Panc1 (cell line): ENCODE measurements around the gene TFEC. TPM values are rescaled to one million over a fixed set of nuclear protein-coding genes. Genes with fewer than 3 reads are reported as not detected.
"Not testable (repeated sequence)": the region's sequence is repeated elsewhere in the genome, so short reads cannot be mapped to it uniquely, and the experiment has no call there.

Experiments used
- ATAC-seq: fragments of 200-7000 bp; cut with Tn5 transposase; 2 replicates; pipeline ENCODE4 v1.9.1; 2020; ENCODE audit warnings: mild to moderate bottlenecking, moderate library complexity
- BruUV-seq: library from RNA; stranded (reverse); fragments of 400-500 nt; replicated peaks from 2 replicates; lab custom pipeline; 2021; lab: Mats Ljungman, UMichigan
- CTCF ChIA-PET: fragments of 300-600 bp; sonication (Branson Sonifier 250); formaldehyde crosslinking; loops from one replicate; lab custom pipeline; 2022; ENCODE audit warnings: antibody characterized with exemption; lab: Charles Lee
- POLR2A ChIA-PET: fragments of 300-600 bp; sonication (Branson Sonifier 250); formaldehyde crosslinking; loops from one replicate; lab custom pipeline; 2022; ENCODE audit warnings: antibody characterized with exemption; lab: Charles Lee
- DNase-seq: peaks from one replicate; pipeline ENCODE4 v3.0.0-alpha.2; 2010; ENCODE audit warnings: low read depth, low spot score
- H3K27ac ChIP-seq: 2 replicates; pipeline ENCODE4 v1.5.1; 2011; ENCODE audit warnings: mild to moderate bottlenecking, low read length, inconsistent platforms
- H3K27me3 ChIP-seq: fragments of 200-500 bp; sonication (Bioruptor generic); 2 replicates; pipeline ENCODE4 v1.6.0; 2014; ENCODE audit warnings: low read length, inconsistent platforms; ENCODE audit not compliant: control insufficient read depth, insufficient read depth
- H3K36me3 ChIP-seq: fragments of 200-500 bp; sonication (Bioruptor generic); 2 replicates; pipeline ENCODE4 v1.5.1; 2014; ENCODE audit warnings: inconsistent platforms, mild to moderate bottlenecking, low read length, moderate library complexity; ENCODE audit not compliant: control insufficient read depth, insufficient read depth
- H3K4me1 ChIP-seq: 2 replicates; pipeline ENCODE4 v1.5.1; 2011; ENCODE audit warnings: inconsistent platforms, mild to moderate bottlenecking, low read length, moderate library complexity; ENCODE audit not compliant: control insufficient read depth, insufficient read depth
- H3K4me3 ChIP-seq, 2 experiments: 2 replicates each; pipeline ENCODE4 v1.5.1; 2011 to 2012; ENCODE audit warnings: low read depth in 2 of 2, low read length in 2 of 2, mild to moderate bottlenecking in 2 of 2, inconsistent platforms in 1 of 2, moderate library complexity in 1 of 2
- H3K9me3 ChIP-seq: fragments of 200-500 bp; sonication (Bioruptor generic); 2 replicates; pipeline ENCODE4 v1.5.1; 2014; ENCODE audit warnings: low read depth, mild to moderate bottlenecking, inconsistent platforms, low read length, moderate library complexity; ENCODE audit not compliant: control insufficient read depth, insufficient read depth
- POLR2AphosphoS5 ChIP-seq: IDR thresholded peaks from 2 replicates; pipeline ENCODE4 v1.6.1; 2012; ENCODE audit warnings: mild to moderate bottlenecking, low read depth, low read length, moderate library complexity
- SIN3A ChIP-seq: IDR thresholded peaks from 2 replicates; pipeline ENCODE4 v1.6.1; 2012; ENCODE audit warnings: low read depth, mild to moderate bottlenecking, low read length, moderate library complexity, borderline replicate concordance; ENCODE audit not compliant: insufficient read depth
- TCF7L2 ChIP-seq: IDR thresholded peaks from 2 replicates; pipeline ENCODE4 v1.6.1; 2011; ENCODE audit warnings: mild to moderate bottlenecking, low read depth, low read length, inconsistent platforms
- in situ Hi-C: cut with HindIII; loops from 2 replicates; pipeline ENCODE4 v1.10.0; 2016; ENCODE audit warnings: low sequenced_read_pairs, low pct_unique_long_range_greater_than_20kb
- intact Hi-C: fragments of 100-400 bp; cut with micrococcal nuclease; formaldehyde crosslinking; loops from one replicate; pipeline ENCODE4 v1.10.0; 2022; ENCODE audit not compliant: unreplicated experiment
- total RNA-seq: library from RNA; stranded (reverse); gene quantifications from one replicate; pipeline ENCODE4 v1.2.1, GENCODE V29; 2021; ENCODE audit not compliant: unreplicated experiment
- TF ChIP-seq, protein P1 (sequence below), 2 experiments: IDR thresholded peaks; 2 replicates each; pipeline ENCODE4 v1.6.1; 2011 to 2012; ENCODE audit warnings: low read depth in 2 of 2, control low read depth in 1 of 2, low read length in 1 of 2, mild to moderate bottlenecking in 1 of 2, moderate library complexity in 1 of 2; ENCODE audit not compliant: insufficient read depth in 1 of 2
- TF ChIP-seq, protein P2 (sequence below): fragments of 450-650 bp; IDR thresholded peaks from 2 replicates; pipeline ENCODE4 v1.5.1; 2017; ENCODE audit warnings: mild to moderate bottlenecking

Gene TFEC
- total RNA-seq, 1 experiment from 2014 or later: not detected

DNA sequence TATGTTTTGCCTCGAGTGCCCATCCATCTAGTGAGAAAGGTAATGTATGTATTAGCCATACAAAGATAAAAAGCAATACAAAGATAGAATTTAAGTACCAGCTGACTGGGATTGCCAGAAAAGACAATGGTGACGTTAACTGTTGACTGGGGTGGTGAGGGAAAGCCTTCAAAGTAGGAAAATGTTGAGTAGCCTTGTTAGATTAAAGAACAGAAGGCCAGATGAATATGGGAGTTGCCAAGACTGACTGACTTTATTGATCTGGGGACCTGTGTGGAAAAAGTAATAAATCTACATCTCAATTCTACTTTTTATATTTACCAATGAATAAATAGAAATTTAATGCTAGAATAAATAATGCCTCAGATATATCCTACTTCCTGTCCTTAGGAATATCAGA is 97.7 kb downstream of the TFEC start:
- ChIA-PET CTCF (no interaction called here), POLR2A (no interaction called here)
- Histone ChIP-seq H3K27ac (no peak overlapping the region), H3K36me3 (no peaks in the 10 kb centered on the region), H3K27me3 (no peaks in the 10 kb centered on the region), H3K4me3 (no peak overlapping the region), H3K4me1 (no peaks in the 10 kb centered on the region), H3K9me3 (no peaks in the 10 kb centered on the region)
- in situ Hi-C loops (no loop called here), intact Hi-C loops (no loop called here)
- DNase-seq (no peak), ATAC-seq (no peak)
- TF ChIP-seq, protein P1, sequence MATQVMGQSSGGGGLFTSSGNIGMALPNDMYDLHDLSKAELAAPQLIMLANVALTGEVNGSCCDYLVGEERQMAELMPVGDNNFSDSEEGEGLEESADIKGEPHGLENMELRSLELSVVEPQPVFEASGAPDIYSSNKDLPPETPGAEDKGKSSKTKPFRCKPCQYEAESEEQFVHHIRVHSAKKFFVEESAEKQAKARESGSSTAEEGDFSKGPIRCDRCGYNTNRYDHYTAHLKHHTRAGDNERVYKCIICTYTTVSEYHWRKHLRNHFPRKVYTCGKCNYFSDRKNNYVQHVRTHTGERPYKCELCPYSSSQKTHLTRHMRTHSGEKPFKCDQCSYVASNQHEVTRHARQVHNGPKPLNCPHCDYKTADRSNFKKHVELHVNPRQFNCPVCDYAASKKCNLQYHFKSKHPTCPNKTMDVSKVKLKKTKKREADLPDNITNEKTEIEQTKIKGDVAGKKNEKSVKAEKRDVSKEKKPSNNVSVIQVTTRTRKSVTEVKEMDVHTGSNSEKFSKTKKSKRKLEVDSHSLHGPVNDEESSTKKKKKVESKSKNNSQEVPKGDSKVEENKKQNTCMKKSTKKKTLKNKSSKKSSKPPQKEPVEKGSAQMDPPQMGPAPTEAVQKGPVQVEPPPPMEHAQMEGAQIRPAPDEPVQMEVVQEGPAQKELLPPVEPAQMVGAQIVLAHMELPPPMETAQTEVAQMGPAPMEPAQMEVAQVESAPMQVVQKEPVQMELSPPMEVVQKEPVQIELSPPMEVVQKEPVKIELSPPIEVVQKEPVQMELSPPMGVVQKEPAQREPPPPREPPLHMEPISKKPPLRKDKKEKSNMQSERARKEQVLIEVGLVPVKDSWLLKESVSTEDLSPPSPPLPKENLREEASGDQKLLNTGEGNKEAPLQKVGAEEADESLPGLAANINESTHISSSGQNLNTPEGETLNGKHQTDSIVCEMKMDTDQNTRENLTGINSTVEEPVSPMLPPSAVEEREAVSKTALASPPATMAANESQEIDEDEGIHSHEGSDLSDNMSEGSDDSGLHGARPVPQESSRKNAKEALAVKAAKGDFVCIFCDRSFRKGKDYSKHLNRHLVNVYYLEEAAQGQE (IDR thresholded peaks at IDR 0.05; ENCODE audit: insufficient read depth in 1 of 2, low read depth in 2 of 2, low read length in 1 of 2): no peak
- TF ChIP-seq, protein P2, sequence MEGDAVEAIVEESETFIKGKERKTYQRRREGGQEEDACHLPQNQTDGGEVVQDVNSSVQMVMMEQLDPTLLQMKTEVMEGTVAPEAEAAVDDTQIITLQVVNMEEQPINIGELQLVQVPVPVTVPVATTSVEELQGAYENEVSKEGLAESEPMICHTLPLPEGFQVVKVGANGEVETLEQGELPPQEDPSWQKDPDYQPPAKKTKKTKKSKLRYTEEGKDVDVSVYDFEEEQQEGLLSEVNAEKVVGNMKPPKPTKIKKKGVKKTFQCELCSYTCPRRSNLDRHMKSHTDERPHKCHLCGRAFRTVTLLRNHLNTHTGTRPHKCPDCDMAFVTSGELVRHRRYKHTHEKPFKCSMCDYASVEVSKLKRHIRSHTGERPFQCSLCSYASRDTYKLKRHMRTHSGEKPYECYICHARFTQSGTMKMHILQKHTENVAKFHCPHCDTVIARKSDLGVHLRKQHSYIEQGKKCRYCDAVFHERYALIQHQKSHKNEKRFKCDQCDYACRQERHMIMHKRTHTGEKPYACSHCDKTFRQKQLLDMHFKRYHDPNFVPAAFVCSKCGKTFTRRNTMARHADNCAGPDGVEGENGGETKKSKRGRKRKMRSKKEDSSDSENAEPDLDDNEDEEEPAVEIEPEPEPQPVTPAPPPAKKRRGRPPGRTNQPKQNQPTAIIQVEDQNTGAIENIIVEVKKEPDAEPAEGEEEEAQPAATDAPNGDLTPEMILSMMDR: no peak
- TF ChIP-seq POLR2AphosphoS5: no peak
- no peak for TF ChIP-seq SIN3A
- TF ChIP-seq TCF7L2: no peak
- no TSS peak for BruUV-seq

DNA sequence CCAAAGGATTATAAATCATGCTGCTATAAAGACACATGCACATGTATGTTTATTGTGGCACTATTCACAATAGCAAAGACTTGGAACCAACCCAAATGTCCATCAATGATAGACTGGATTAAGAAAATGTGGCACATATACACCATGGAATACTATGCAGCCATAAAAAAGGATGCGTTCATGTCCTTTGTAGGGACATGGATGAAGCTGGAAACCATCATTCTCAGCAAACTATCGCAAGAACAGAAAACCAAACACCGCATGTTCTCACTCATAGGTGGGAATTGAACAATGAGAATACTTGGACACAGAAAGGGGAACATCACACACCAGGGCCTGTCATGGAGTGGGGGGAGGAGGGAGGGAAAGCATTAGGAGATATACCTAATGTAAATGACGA is 100.4 kb downstream of the TFEC start:
- H3K9me3 ChIP-seq, H3K4me1 ChIP-seq, intact Hi-C loops, H3K4me3 ChIP-seq, H3K27ac ChIP-seq, H3K27me3 ChIP-seq, H3K36me3 ChIP-seq, CTCF ChIA-PET, BruUV-seq, ATAC-seq, POLR2A ChIA-PET, in situ Hi-C loops, DNase-seq: not testable (repeated sequence)

DNA sequence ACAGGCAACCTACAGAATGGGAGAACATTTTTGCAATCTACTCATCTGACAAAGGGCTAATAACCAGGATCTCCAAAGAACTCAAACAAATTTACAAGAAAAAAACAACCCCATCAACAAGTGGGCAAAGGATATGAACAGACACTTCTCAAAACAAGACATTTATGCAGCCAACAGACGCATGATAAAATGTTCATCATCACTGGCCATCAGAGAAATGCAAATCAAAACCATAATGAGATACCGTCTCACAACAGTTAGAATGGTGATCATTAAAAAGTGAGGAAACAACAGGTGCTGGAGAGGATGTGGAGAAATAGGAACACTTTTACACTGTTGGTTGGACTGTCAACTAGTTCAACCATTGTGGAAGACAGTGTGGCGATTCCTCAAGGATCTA is 100.8 kb downstream of the TFEC start:
- H3K27ac ChIP-seq, POLR2A ChIA-PET, H3K4me3 ChIP-seq, CTCF ChIA-PET, BruUV-seq, in situ Hi-C loops, H3K4me1 ChIP-seq, H3K36me3 ChIP-seq, H3K27me3 ChIP-seq, DNase-seq, H3K9me3 ChIP-seq, intact Hi-C loops, ATAC-seq: not testable (repeated sequence)
